ENCODE data around the gene MS4A18.

Gene MS4A18

DNA sequence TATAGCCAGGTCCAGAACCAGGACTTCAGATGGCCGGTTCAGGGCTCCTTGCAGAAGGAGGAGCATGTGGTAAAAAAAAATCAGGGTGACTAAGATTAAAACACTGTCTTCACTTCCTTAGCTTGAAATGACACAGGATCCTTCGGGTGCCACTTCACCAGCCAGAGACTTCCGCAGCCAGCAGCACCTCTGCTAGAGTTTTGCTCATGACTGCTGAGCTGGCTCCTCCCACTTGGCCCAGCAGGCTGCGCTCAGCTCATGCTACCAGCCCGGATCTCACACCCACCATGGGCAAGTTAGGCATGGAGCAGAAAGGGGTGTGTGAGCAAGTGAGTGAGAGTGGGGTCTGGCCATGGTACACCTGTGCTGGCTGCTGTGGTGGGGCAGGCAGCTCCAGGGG lies 6.6 kb upstream of the MS4A18 start:
- no peak overlapping the region for H3K4me3 ChIP-seq (ENCODE audit: low read depth, low read length)
- no peak for DNase-seq (ENCODE audit: low read depth)
- TF ChIP-seq, protein P1, sequence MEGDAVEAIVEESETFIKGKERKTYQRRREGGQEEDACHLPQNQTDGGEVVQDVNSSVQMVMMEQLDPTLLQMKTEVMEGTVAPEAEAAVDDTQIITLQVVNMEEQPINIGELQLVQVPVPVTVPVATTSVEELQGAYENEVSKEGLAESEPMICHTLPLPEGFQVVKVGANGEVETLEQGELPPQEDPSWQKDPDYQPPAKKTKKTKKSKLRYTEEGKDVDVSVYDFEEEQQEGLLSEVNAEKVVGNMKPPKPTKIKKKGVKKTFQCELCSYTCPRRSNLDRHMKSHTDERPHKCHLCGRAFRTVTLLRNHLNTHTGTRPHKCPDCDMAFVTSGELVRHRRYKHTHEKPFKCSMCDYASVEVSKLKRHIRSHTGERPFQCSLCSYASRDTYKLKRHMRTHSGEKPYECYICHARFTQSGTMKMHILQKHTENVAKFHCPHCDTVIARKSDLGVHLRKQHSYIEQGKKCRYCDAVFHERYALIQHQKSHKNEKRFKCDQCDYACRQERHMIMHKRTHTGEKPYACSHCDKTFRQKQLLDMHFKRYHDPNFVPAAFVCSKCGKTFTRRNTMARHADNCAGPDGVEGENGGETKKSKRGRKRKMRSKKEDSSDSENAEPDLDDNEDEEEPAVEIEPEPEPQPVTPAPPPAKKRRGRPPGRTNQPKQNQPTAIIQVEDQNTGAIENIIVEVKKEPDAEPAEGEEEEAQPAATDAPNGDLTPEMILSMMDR (IDR thresholded peaks at IDR 0.05; ENCODE audit: control insufficient read depth, extremely low read depth, insufficient read depth): no peak

DNA sequence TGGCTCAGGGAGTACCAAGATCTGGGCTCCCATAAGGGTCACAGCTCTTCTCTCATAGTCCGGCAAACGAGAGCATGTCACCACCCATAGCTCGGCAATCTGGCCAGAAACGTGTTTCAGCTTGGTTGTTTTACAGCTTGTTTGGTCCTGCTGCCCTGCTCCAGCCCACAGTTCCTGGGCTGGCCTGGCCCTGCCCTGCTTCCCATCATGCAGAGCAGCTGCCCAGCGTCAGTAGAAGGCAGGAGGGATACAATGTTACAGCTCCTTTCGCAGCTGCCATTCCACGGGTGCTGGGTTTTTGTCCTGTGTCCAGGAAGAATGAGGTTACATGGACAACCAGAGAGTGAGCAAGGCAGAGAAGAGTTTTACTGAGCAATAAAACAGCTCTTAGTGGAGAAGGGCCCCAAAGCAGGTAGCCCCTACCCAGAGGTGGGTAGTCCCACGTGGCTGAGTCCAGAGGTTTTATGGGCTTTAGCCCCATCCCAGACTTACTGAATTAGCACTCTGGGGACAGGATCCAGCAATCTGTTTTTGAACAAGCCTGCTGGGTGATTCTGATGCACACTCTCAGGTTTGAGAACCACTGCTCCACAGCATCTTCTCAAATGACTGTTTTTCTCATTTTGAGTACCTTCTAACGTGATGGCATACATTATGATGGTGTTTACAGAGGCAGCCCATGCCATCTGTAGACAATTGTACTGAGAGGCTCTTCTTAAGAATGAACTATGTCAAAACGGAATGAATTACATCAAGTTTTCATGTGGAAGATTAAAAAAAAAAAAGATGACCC lies 5.8 kb upstream of the MS4A18 start:
- TF ChIP-seq, protein P1 (IDR thresholded peaks at IDR 0.05; ENCODE audit: control insufficient read depth, extremely low read depth, insufficient read depth): no peak
- no peak overlapping the region for H3K4me3 ChIP-seq (ENCODE audit: low read depth, low read length)
- no peak for DNase-seq (ENCODE audit: low read depth)

DNA sequence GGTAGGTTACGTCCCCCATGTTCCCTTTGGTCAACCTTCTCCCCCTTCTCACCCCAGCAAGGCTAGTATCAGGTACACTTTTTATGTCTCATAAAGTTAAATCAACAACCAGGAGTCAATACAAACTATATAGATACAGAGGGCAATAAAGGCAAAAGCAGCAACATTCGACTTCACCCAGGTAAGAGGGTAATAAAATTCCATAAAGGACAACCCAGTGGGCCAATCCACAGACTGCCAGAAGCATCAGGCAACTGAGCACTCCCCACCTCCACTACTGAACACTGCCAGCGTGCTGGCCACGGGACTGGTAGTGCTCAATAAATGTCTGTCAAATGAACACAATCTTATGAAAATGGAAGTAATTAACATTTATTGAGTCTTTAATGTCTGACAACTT lies 5.1 kb upstream of the MS4A18 start:
- TF ChIP-seq, protein P1 (IDR thresholded peaks at IDR 0.05; ENCODE audit: control insufficient read depth, extremely low read depth, insufficient read depth): no peak
- DNase-seq (ENCODE audit: low read depth): no peak
- no peak overlapping the region for H3K4me3 ChIP-seq (ENCODE audit: low read depth, low read length)

DNA sequence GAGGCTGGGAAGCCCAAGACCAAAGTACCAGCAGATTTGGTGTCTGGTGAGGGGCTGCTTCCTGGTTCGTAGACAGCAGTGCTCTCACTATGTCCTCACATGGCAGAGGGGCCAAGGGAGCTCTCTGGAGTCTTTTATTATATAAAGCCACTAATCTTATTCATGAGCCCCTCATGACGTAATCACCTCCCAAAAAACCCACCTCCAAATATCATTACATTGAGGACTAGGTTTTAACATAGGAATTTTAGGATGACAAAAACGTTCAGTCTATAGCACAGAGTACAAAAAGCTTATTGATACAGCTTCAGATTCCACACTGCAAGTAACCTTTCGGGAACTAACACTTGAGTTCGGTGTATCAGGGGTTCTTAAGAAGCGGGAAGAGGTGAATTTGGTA lies 4.1 kb upstream of the MS4A18 start:
- no peak for DNase-seq (ENCODE audit: low read depth)
- TF ChIP-seq, protein P1 (IDR thresholded peaks at IDR 0.05; ENCODE audit: control insufficient read depth, extremely low read depth, insufficient read depth): no peak
- H3K4me3 ChIP-seq (ENCODE audit: low read depth, low read length): no peak overlapping the region

DNA sequence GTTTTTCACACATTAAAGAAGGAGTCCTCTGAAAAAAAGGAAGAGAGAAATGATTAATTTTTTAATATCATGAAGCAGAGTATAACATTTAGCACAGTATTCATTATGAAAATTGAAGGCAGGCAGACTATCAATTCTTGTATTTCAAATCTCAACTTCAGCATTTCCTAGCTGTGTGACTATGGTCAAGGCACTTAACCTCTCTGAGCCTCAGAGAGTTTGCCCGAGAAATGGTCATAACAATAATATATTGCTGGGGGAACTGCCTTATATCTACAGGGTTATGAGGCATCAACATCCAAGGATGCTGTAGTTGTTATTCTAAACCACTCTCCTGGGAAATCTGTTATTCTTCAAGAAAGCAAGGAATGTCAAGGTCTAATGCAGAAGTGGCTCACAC lies 1.1 kb downstream of the MS4A18 start:
- TF ChIP-seq, protein P1 (IDR thresholded peaks at IDR 0.05; ENCODE audit: control insufficient read depth, extremely low read depth, insufficient read depth): no peak

DNA sequence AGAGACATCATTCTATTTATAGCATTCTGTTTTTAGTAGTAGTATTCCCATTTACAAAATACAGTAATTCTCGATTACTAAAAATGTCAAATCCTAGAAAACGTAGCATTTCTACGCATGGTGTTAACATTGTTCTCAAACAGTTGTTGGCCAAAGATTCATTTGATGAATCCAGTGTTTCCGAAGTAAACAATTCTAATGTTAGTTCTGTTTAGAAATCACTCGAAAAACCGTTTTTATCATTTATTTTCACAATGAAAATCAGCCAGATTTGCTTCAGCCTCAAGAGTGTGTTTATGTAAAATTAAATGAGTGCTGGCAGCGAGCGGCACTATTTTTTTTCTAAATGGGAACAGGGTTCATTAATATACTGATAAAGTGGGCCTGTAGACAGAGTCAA lies 7.1 kb downstream of the MS4A18 start:
- no peak overlapping the region for H3K4me3 ChIP-seq (ENCODE audit: low read depth, low read length)
- no peak for DNase-seq (ENCODE audit: low read depth)

More for the DNA sequence above, 1.1 kb downstream of the MS4A18 start:
- H3K4me3 ChIP-seq (ENCODE audit: low read depth, low read length): no peak overlapping the region
- DNase-seq (ENCODE audit: low read depth): no peak

More for the DNA sequence above, 7.1 kb downstream of the MS4A18 start:
- TF ChIP-seq, protein P1 (IDR thresholded peaks at IDR 0.05; ENCODE audit: control insufficient read depth, extremely low read depth, insufficient read depth): no peak
